Measurements from ENCODE around the gene TUSC2.

GRCh38 chr3:50298836-50299637 lies 29.0 kb downstream of the TUSC2 start, which contains the start of the genes HYAL3 and NAA80:
- TF ChIP-seq, protein P1, sequence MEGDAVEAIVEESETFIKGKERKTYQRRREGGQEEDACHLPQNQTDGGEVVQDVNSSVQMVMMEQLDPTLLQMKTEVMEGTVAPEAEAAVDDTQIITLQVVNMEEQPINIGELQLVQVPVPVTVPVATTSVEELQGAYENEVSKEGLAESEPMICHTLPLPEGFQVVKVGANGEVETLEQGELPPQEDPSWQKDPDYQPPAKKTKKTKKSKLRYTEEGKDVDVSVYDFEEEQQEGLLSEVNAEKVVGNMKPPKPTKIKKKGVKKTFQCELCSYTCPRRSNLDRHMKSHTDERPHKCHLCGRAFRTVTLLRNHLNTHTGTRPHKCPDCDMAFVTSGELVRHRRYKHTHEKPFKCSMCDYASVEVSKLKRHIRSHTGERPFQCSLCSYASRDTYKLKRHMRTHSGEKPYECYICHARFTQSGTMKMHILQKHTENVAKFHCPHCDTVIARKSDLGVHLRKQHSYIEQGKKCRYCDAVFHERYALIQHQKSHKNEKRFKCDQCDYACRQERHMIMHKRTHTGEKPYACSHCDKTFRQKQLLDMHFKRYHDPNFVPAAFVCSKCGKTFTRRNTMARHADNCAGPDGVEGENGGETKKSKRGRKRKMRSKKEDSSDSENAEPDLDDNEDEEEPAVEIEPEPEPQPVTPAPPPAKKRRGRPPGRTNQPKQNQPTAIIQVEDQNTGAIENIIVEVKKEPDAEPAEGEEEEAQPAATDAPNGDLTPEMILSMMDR (IDR thresholded peaks at IDR 0.05; ENCODE audit: low read length), result peak; percentile 51
- TF ChIP-seq EZH2 (optimal IDR thresholded peaks at IDR 0.05; ENCODE audit: low read depth, low read length), result no peak

All from MM.1S (cell line).